ENCODE measurements around the gene DDAH2. TPM values are rescaled to one million over a fixed set of nuclear protein-coding genes. Genes with fewer than 3 reads are reported as not detected.
"Not testable (repeated sequence)": the region's sequence is repeated elsewhere in the genome, so short reads cannot be mapped to it uniquely, and the experiment has no call there.

The DDAH2 gene
- polyA plus RNA-seq, 3 donors: 189 to 234 (median 211) TPM

- DNase-seq: no peak
These were observed 6.9 kb downstream of the DDAH2 start for GRCh38 chr6:31722173-31722572.

- no peak for DNase-seq
These were observed 7.6 kb downstream of the DDAH2 start, which contains the start of gene LY6G6C for GRCh38 chr6:31721351-31722020. Gene LY6G6C, minus strand, starts transcription at chr6:31721746. Its CDS starts 67 bp downstream, at chr6:31721679.

GRCh38 chr6:31720196-31720770 is 8.8 kb downstream of the DDAH2 start:
- no peak for DNase-seq

GRCh38 chr6:31719001-31719400 is 10.1 kb downstream of the DDAH2 start:
- no peak for DNase-seq

- no peak for DNase-seq
These were observed 10.8 kb downstream of the DDAH2 start for GRCh38 chr6:31718265-31718664.

- no peak for DNase-seq
These were observed 11.4 kb downstream of the DDAH2 start for GRCh38 chr6:31717499-31718222.

GRCh38 chr6:31715022-31715958 is 13.8 kb downstream of the DDAH2 start, which contains the start of gene LY6G6D:
Gene LY6G6D, plus strand, starts transcription at chr6:31715348. Its CDS starts 8 bp downstream, at chr6:31715356.
- no peak for DNase-seq

GRCh38 chr6:31713991-31714684 is 15.0 kb downstream of the DDAH2 start:
- DNase-seq: peak; percentile 56

GRCh38 chr6:31713465-31713864 is 15.6 kb downstream of the DDAH2 start:
- DNase-seq: no peak

- no peak for DNase-seq
These were observed 16.8 kb downstream of the DDAH2 start for GRCh38 chr6:31712296-31712695.

- no peak for DNase-seq
These were observed 17.9 kb downstream of the DDAH2 start for GRCh38 chr6:31711233-31711632.

- no peak for DNase-seq
These were observed 18.4 kb downstream of the DDAH2 start for GRCh38 chr6:31710523-31711219.

GRCh38 chr6:31709157-31709556 is 19.9 kb downstream of the DDAH2 start:
- not testable (repeated sequence) for DNase-seq

- no peak for DNase-seq
These were observed 20.9 kb downstream of the DDAH2 start for GRCh38 chr6:31708224-31708623.

GRCh38 chr6:31707701-31708100 is 21.4 kb downstream of the DDAH2 start:
- no peak for DNase-seq

GRCh38 chr6:31706599-31706998 is 22.5 kb downstream of the DDAH2 start, which contains the start of gene LY6G6F:
Gene LY6G6F, plus strand, starts transcription at chr6:31706866. Its CDS starts 41 bp downstream, at chr6:31706907.
- no peak for DNase-seq

- no peak for DNase-seq
These were observed 23.2 kb downstream of the DDAH2 start for GRCh38 chr6:31705931-31706330.

- peak; percentile 99 for DNase-seq
These were observed 26.0 kb downstream of the DDAH2 start, which contains the start of gene ABHD16A for GRCh38 chr6:31702819-31703716. Gene ABHD16A, minus strand, starts transcription at chr6:31703324. Its CDS starts 43 bp downstream, at chr6:31703281.

GRCh38 chr6:31702405-31702818 is 26.7 kb downstream of the DDAH2 start:
- no peak for DNase-seq
